Prostate gland (tissue), 2 donors: ENCODE results near the gene DLG2.

ENCODE experiments used
- POLR2A ChIP-seq: fragments of 450-650 bp; IDR thresholded peaks from one replicate; pipeline ENCODE4 v1.6.1; 2016; ENCODE audit warnings: antibody characterized with exemption, mild to moderate bottlenecking
- POLR2AphosphoS5 ChIP-seq: sonication (generic); formaldehyde crosslinking; IDR thresholded peaks from one replicate; pipeline ENCODE4 v1.6.1; 2017; ENCODE audit warnings: antibody characterized with exemption
- TF ChIP-seq, protein P1 (sequence below), 4 experiments: fragments of 200-600 bp in 2 of 4; fragments of 450-650 bp in 2 of 4; sonication (generic) in 2 of 4; IDR thresholded peaks; 1 replicate in 3 of 4; 2 replicates in 1 of 4; pipeline ENCODE4 v1.5.1; 2016 to 2019; ENCODE audit warnings: antibody characterized with exemption in 4 of 4, mild to moderate bottlenecking in 2 of 4, moderate library complexity in 2 of 4

DNA sequence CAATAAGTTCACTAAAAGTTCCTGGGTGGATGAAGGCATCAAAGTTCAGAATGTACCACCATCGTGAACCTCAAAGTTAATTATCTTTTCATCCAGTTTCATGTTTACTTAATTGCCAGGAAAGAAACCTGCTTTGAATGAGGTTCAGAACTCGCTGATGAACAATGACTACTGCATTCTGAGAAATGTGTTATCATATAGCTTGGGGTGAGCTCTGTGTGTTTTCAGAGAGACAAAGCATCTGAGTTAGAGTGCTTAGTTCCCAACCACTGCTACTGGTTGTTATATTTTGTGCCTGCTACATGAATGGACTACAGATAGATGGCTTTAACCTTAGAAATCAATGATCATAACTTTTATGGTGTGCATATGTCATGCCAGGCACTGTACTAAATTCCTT, 1131.0 kb downstream of the DLG2 start:
- TF ChIP-seq, protein P1, sequence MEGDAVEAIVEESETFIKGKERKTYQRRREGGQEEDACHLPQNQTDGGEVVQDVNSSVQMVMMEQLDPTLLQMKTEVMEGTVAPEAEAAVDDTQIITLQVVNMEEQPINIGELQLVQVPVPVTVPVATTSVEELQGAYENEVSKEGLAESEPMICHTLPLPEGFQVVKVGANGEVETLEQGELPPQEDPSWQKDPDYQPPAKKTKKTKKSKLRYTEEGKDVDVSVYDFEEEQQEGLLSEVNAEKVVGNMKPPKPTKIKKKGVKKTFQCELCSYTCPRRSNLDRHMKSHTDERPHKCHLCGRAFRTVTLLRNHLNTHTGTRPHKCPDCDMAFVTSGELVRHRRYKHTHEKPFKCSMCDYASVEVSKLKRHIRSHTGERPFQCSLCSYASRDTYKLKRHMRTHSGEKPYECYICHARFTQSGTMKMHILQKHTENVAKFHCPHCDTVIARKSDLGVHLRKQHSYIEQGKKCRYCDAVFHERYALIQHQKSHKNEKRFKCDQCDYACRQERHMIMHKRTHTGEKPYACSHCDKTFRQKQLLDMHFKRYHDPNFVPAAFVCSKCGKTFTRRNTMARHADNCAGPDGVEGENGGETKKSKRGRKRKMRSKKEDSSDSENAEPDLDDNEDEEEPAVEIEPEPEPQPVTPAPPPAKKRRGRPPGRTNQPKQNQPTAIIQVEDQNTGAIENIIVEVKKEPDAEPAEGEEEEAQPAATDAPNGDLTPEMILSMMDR (IDR thresholded peaks at IDR 0.05), result no peak
- no peak for TF ChIP-seq POLR2A
- TF ChIP-seq POLR2AphosphoS5, result no peak
